Activated CD8-positive, alpha-beta memory T cell treated with anti-CD3 and anti-CD28 coated beads for 48 hours (primary cell): Measurements from ENCODE around the gene ITGB6.

Experiments used
- DNase-seq, 3 experiments: peaks; one replicate each; pipeline ENCODE4 v3.0.0-alpha.2; 2020; ENCODE audit warnings: low read depth in 2 of 3, low spot score in 2 of 3

The ITGB6 gene

DNA sequence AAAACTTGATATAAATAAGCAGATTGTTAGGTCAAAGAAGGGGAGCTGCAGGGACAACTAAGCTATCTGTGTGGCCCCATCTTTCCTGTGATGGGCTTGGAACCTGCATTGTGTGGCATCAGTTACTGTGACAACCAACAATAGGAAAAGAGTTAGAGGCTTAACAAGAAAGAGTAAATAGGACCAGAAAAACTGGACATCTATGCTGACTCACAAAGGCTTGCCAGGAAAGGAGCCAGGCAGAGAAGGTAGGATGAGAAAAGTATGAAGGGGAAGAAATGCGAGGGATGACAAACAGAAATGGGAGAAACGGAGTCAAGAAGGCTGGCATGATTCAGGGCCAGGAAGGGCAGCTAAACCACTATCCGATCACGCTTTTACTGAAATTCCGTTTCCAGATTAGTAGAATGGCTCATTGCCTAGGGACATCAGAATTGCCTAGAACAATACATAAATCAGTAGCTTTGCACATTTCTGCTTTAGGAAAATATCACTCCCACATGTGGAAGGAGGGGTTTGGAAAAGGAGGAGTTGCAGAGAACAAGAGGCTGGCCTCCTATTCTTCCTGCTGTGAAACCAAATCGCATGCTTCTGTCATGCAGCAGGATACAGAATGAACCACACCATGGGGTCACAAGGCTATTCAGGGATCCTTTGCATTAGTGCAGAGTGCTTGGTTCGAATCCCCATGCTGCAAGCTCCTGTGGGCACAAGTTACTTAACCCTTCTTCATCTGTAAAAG, 144.9 kb downstream of the ITGB6 start:
- DNase-seq: no peak

DNA sequence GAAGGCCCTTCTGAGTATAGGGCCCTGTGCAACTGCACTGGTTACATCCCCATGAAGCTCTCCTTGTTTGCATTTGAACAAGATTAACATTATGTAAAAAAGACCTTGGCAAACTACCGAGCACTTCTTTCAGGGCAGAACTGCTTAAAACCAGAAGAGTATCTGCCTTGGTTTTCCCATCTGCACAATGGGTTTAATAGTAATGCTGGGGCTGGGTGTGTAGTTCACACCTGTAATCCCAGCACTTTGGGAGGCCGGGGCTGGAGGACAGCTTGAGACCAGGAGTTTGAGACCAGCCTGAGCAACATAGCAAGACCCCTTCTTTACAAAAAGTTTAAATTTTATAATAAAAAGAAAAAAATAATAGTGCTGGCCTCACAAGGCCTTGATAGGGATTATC, 146.1 kb downstream of the ITGB6 start:
- DNase-seq: no peak

DNA sequence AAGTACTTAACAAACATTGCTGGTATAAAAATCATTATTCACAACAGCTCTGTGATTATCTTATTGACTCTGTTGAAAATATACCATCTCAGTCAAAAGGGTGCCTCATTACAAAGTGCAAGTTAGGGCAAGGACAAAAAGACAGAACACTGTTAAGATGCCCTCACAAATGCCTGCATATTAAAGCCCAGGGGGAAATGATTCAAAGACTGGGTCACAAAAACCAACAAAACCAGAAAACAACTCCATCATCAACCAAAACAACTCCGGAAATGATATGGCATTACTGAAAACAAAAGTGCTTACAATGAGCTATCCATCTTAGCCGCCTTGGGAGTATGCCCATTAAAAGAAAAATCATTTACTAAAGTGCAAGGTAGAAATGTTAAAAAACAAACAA, 147.5 kb downstream of the ITGB6 start:
- no peak for DNase-seq

DNA sequence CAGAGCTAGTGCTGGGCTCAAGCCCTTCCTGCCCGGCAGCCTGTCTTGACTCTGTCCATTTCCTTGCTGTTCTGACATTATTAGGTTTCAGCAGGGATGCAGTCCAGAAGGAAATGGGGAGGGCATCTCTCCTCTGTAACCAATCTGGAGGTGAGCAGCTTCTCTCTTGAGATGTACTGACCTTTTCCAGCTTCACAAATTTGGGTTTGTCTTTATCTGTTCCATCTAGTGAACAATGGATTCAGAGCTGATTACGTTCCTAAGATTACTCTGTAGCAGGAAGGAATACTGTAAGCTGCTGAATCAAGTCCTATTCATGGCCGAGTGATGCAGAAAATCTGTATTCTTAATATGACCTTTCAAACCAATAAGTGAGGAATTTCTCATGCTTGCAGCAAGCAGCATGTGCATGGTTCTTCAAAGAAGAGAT, 148.7 kb downstream of the ITGB6 start:
- no peak for DNase-seq

DNA sequence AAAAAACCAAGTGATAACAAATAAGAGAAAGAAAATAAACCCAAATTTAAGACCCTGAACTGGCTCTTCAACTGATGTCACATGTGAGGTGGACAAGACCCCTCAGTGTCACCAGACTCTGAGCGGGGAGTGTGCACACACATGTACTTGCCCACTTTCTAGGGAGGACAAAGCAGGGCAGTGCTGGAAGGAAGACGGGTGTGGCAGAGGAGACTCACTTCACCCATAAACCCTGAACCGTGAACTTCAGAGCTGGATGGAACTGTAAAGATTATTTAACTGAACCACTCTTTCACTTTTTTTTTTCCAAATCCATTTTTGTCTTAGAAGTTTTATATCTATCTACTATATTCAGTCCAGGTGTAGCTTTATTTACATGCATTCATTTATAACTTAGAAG, 149.9 kb downstream of the ITGB6 start:
- no peak for DNase-seq
